Mesenchymal stem cell (in vitro differentiated cells and primary cell): ENCODE data around the gene SORCS1.
A peak's percentile ranks its signal among the peaks of the same experiment; 100 is the strongest.

ENCODE experiments used
- DNase-seq: peaks from one replicate; pipeline ENCODE4 v3.0.0-alpha.2; 2013
- H2AFZ ChIP-seq: one replicate; pipeline ENCODE4 v1.6.1; 2013; ENCODE audit warnings: low read depth, mild to moderate bottlenecking, control low read depth, inconsistent platforms, low read length, moderate library complexity
- H2AK5ac ChIP-seq: 2 replicates; pipeline ENCODE4 v1.6.1; 2013; ENCODE audit warnings: low read length, moderate library complexity, mild to moderate bottlenecking, inconsistent platforms; ENCODE audit not compliant: severe bottlenecking
- H2BK120ac ChIP-seq: one replicate; pipeline ENCODE4 v1.6.1; 2013; ENCODE audit warnings: low read depth, mild to moderate bottlenecking, inconsistent platforms, low read length, moderate library complexity
- H2BK12ac ChIP-seq, 2 experiments: one replicate each; pipeline ENCODE4 v1.6.1; 2013; ENCODE audit warnings: inconsistent platforms in 2 of 2, low read length in 2 of 2, mild to moderate bottlenecking in 2 of 2, moderate library complexity in 2 of 2, control low read depth in 1 of 2
- H2BK15ac ChIP-seq: one replicate; pipeline ENCODE4 v1.6.1; 2013; ENCODE audit warnings: mild to moderate bottlenecking, low read depth, inconsistent platforms; ENCODE audit not compliant: poor library complexity, severe bottlenecking
- H2BK5ac ChIP-seq: 2 replicates; pipeline ENCODE4 v1.6.1; 2013; ENCODE audit warnings: low read depth, mild to moderate bottlenecking, low read length, control low read depth, inconsistent platforms; ENCODE audit not compliant: poor library complexity, severe bottlenecking
- H3K14ac ChIP-seq, 2 experiments: one replicate each; pipeline ENCODE4 v1.6.1; 2013; ENCODE audit warnings: inconsistent platforms in 2 of 2, low read length in 2 of 2, control low read depth in 1 of 2, mild to moderate bottlenecking in 1 of 2, moderate library complexity in 1 of 2
- H3K18ac ChIP-seq, 2 experiments: one replicate each; pipeline ENCODE4 v1.6.1; 2013; ENCODE audit warnings: inconsistent platforms in 2 of 2, low read length in 2 of 2, control low read depth in 1 of 2, low read depth in 1 of 2, mild to moderate bottlenecking in 1 of 2
- H3K23ac ChIP-seq, 2 experiments: one replicate each; pipeline ENCODE4 v1.6.1; 2013; ENCODE audit warnings: inconsistent platforms in 2 of 2, low read length in 2 of 2, mild to moderate bottlenecking in 2 of 2, moderate library complexity in 2 of 2, control low read depth in 1 of 2
- H3K27ac ChIP-seq: 2 replicates; pipeline ENCODE4 v1.5.1; 2013; ENCODE audit warnings: mild to moderate bottlenecking, moderate library complexity, low read length, control low read depth, inconsistent platforms; ENCODE audit not compliant: poor library complexity, severe bottlenecking
- H3K27me3 ChIP-seq, 2 experiments: 2 replicates each; pipeline versions ENCODE4 v1.6.1 to v1.7.0; 2013; ENCODE audit warnings: low read length in 2 of 2, mild to moderate bottlenecking in 2 of 2, moderate library complexity in 2 of 2, control low read depth in 1 of 2, inconsistent platforms in 1 of 2; ENCODE audit not compliant: control insufficient read depth in 1 of 2, insufficient read depth in 1 of 2
- H3K36me3 ChIP-seq, 2 experiments: 2 replicates each; pipeline versions ENCODE4 v1.6.1 to v1.7.0; 2013; ENCODE audit warnings: low read length in 2 of 2, control low read depth in 1 of 2, inconsistent platforms in 1 of 2, low read depth in 1 of 2, mild to moderate bottlenecking in 1 of 2; ENCODE audit not compliant: insufficient read depth in 2 of 2, control insufficient read depth in 1 of 2
- H3K4ac ChIP-seq, 2 experiments: one replicate each; pipeline ENCODE4 v1.6.1; 2013; ENCODE audit warnings: inconsistent platforms in 2 of 2, low read length in 2 of 2, mild to moderate bottlenecking in 2 of 2, moderate library complexity in 2 of 2, control low read depth in 1 of 2, low read depth in 1 of 2
- H3K4me1 ChIP-seq: 2 replicates; pipeline ENCODE4 v1.6.1; 2013; ENCODE audit warnings: low read depth, low read length, control low read depth; ENCODE audit not compliant: control insufficient read depth, insufficient read depth
- H3K4me2 ChIP-seq: 2 replicates; pipeline ENCODE4 v1.6.1; 2013; ENCODE audit warnings: low read length, mild to moderate bottlenecking, inconsistent platforms; ENCODE audit not compliant: poor library complexity, severe bottlenecking
- H3K4me3 ChIP-seq, 2 experiments: 2 replicates each; pipeline versions ENCODE4 v1.5.1 to v1.7.0; 2013; ENCODE audit warnings: low read length in 2 of 2, mild to moderate bottlenecking in 2 of 2, control low read depth in 1 of 2, low read depth in 1 of 2; ENCODE audit not compliant: insufficient read depth in 1 of 2
- H3K79me1 ChIP-seq: replicated peaks from 2 replicates; pipeline ENCODE4 v1.6.1; 2013; ENCODE audit warnings: mild to moderate bottlenecking, control low read depth, low read length, inconsistent platforms; ENCODE audit not compliant: poor library complexity, severe bottlenecking
- H3K9ac ChIP-seq: 2 replicates; pipeline ENCODE4 v1.7.0; 2013; ENCODE audit warnings: mild to moderate bottlenecking, low read length, moderate library complexity
- H3K9me3 ChIP-seq: 2 replicates; pipeline ENCODE4 v1.7.0; 2013; ENCODE audit warnings: mild to moderate bottlenecking, low read length; ENCODE audit not compliant: control insufficient read depth
- H4K8ac ChIP-seq: one replicate; pipeline ENCODE4 v1.6.1; 2013; ENCODE audit warnings: inconsistent platforms, mild to moderate bottlenecking, low read length, moderate library complexity
- H4K91ac ChIP-seq: one replicate; pipeline ENCODE4 v1.6.1; 2013; ENCODE audit warnings: mild to moderate bottlenecking, low read length, inconsistent platforms
- WGBS: methylation state at CpG from one replicate; pipeline ENCODE4 v1.1.7; 2013; ENCODE audit warnings: mixed read lengths; 5-methylcytosine and 5-hydroxymethylcytosine counted together

The SORCS1 gene

GRCh38 chr10:106959521-106959920 is 205.0 kb downstream of the SORCS1 start:
- Histone ChIP-seq H3K9me3 (no peaks in the 10 kb centered on the region), H3K18ac (no peak overlapping the region), H2BK12ac (no peak overlapping the region), H2AK5ac (no peak overlapping the region), H2BK120ac (no peak overlapping the region), H3K4ac (no peak overlapping the region), H2AFZ (no peak overlapping the region), H4K91ac (no peak overlapping the region), H3K14ac (no peak overlapping the region), H2BK15ac (no peak overlapping the region), H3K79me1 (no peaks in the 10 kb centered on the region), H3K9ac (peak overlapping the region; percentile 59), H4K8ac (no peak overlapping the region), H3K27me3 (no peaks in the 10 kb centered on the region), H3K4me1 (no peaks in the 10 kb centered on the region), H3K27ac (no peak overlapping the region), H3K36me3 (no peaks in the 10 kb centered on the region), H2BK5ac (no peak overlapping the region), H3K4me3 (peak overlapping the region in 1 of 2 experiments; percentile 61), H3K23ac (no peak overlapping the region), H3K4me2 (no peak overlapping the region)
- DNase-seq = no peak
- 73% methylated on average over 2 of the region's 3 CpGs for WGBS

GRCh38 chr10:106958589-106959361 is 205.7 kb downstream of the SORCS1 start:
- H2BK120ac ChIP-seq = no peak overlapping the region
- H2AFZ ChIP-seq = no peak overlapping the region
- H3K79me1 ChIP-seq = no peaks in the 10 kb centered on the region
- H2AK5ac ChIP-seq = no peak overlapping the region
- no peak for DNase-seq
- no peak overlapping the region for H3K4me2 ChIP-seq
- H3K4me1 ChIP-seq = no peaks in the 10 kb centered on the region
- no peak overlapping the region for H2BK5ac ChIP-seq
- H3K14ac ChIP-seq = no peak overlapping the region
- H4K8ac ChIP-seq = no peak overlapping the region
- H3K27ac ChIP-seq = no peak overlapping the region
- no peak overlapping the region for H3K4ac ChIP-seq
- no peaks in the 10 kb centered on the region for H3K27me3 ChIP-seq
- H2BK15ac ChIP-seq = no peak overlapping the region
- no peak overlapping the region for H2BK12ac ChIP-seq
- no peak overlapping the region for H3K23ac ChIP-seq
- H3K18ac ChIP-seq = no peak overlapping the region
- H4K91ac ChIP-seq = no peak overlapping the region
- peak overlapping the region in 1 of 2 experiments; percentile 61 for H3K4me3 ChIP-seq
- peak overlapping the region; percentile 59 for H3K9ac ChIP-seq
- H3K9me3 ChIP-seq = no peaks in the 10 kb centered on the region
- WGBS = 72% methylated on average over 10 of the region's 11 CpGs
- no peaks in the 10 kb centered on the region for H3K36me3 ChIP-seq

- H3K4me2 ChIP-seq = no peak overlapping the region
- no peak overlapping the region for H3K9ac ChIP-seq
- H2AFZ ChIP-seq = no peak overlapping the region
- H2BK12ac ChIP-seq = no peak overlapping the region
- no peak overlapping the region for H3K23ac ChIP-seq
- H2AK5ac ChIP-seq = no peak overlapping the region
- no peaks in the 10 kb centered on the region for H3K36me3 ChIP-seq
- H3K79me1 ChIP-seq = no peaks in the 10 kb centered on the region
- H2BK5ac ChIP-seq = no peak overlapping the region
- H4K8ac ChIP-seq = no peak overlapping the region
- H2BK15ac ChIP-seq = no peak overlapping the region
- DNase-seq = no peak
- H3K14ac ChIP-seq = no peak overlapping the region
- no peaks in the 10 kb centered on the region for H3K4me1 ChIP-seq
- H3K9me3 ChIP-seq = no peaks in the 10 kb centered on the region
- H3K18ac ChIP-seq = no peak overlapping the region
- whole genome bisulfite sequencing = 84% methylated on average over 12 of the region's 12 CpGs
- no peaks in the 10 kb centered on the region for H3K27me3 ChIP-seq
- no peak overlapping the region for H3K27ac ChIP-seq
- H3K4ac ChIP-seq = no peak overlapping the region
- no peak overlapping the region for H4K91ac ChIP-seq
- no peak overlapping the region for H3K4me3 ChIP-seq
- no peak overlapping the region for H2BK120ac ChIP-seq
Observed at GRCh38 chr10:106957823-106958588, 206.5 kb downstream of the SORCS1 start.

- no peak overlapping the region for H3K23ac ChIP-seq
- H3K27ac ChIP-seq = no peak overlapping the region
- no peak overlapping the region for H2AK5ac ChIP-seq
- H2BK12ac ChIP-seq = no peak overlapping the region
- no peak overlapping the region for H3K4me2 ChIP-seq
- no peak overlapping the region for H3K4ac ChIP-seq
- H3K4me1 ChIP-seq = no peaks in the 10 kb centered on the region
- H2BK5ac ChIP-seq = no peak overlapping the region
- no peak overlapping the region for H3K9ac ChIP-seq
- H3K27me3 ChIP-seq = no peaks in the 10 kb centered on the region
- H3K4me3 ChIP-seq = no peak overlapping the region
- H3K36me3 ChIP-seq = no peaks in the 10 kb centered on the region
- no peak overlapping the region for H3K18ac ChIP-seq
- WGBS = 64% methylated on average over 2 of the region's 4 CpGs
- no peaks in the 10 kb centered on the region for H3K79me1 ChIP-seq
- no peak overlapping the region for H4K8ac ChIP-seq
- H3K14ac ChIP-seq = no peak overlapping the region
- H2AFZ ChIP-seq = no peak overlapping the region
- no peak overlapping the region for H2BK120ac ChIP-seq
- DNase-seq = no peak
- H3K9me3 ChIP-seq = no peaks in the 10 kb centered on the region
- H2BK15ac ChIP-seq = no peak overlapping the region
- no peak overlapping the region for H4K91ac ChIP-seq
Observed at GRCh38 chr10:106956216-106956915, 208.1 kb downstream of the SORCS1 start.
